NCI-H526 treated with DMSO at 0.1 percent for 48 hours (cell line): ENCODE results near the gene SLC6A11.

Experiments used
- DNase-seq: peaks from one replicate; lab custom pipeline; 2025; lab: John Stamatoyannopoulos, UW

The SLC6A11 gene

DNA sequence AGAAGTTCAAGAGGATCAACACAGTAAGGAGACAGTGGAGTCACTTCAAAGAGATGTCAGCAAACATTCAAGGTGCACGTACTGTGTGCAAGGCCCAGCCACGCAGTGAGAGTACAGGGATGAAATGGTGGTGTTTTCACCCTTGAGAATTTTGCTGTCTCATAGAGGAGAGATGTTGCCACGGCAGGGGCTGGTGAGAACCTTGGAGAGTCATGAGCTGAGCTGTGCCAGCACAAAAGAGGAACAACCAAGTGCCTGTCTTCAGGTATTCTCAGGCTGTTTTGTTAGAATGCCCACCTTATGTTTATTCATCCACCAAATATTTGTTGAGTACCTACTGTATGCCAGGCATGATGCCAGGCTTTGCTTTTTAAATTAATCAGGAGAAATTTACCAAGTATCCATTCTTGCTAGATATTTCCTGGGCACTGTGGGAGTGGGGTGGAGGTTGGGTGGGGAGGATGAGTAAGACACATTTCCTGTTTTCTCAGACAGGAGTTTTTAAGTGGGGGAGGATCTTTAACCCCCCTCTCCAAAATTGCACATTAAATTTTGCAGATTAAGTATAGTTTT is 72.6 kb downstream of the SLC6A11 start:
- no peak for DNase-seq

DNA sequence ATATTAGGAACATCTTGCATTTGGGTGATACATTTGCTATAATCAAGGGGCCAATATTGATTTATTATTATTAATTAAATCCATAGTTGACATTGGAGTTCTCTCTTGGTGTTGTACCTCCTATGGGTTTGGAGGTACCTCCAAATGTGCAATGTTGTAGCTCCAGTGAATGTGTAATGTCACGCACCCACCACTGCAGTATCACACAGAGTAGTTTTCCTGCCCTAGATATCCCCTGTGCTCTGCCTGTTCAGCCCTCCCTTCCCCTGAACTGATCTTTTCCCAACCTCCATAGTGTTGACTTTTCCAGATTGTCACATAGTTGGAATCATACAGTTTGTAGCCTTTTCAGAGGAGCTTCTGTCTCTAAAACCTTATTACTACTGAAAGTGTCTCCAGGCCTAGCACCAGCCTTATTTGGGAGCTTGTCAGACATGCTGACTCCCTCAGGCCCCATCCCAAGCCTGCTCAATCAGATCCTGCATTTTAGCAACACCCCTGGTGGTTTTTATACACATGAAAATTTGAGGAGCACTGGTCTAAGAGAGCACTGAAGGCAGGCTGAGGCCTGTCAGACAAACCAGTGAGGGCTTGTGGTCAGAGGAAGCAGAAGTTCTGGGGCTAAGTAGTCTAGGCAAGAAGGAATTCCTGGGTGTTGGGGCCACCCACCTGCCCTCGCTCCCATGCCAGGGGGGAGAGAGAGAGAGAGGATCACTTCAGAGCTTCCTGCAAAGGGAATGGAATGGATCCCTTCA is 73.4 kb downstream of the SLC6A11 start:
- DNase-seq: no peak

DNA sequence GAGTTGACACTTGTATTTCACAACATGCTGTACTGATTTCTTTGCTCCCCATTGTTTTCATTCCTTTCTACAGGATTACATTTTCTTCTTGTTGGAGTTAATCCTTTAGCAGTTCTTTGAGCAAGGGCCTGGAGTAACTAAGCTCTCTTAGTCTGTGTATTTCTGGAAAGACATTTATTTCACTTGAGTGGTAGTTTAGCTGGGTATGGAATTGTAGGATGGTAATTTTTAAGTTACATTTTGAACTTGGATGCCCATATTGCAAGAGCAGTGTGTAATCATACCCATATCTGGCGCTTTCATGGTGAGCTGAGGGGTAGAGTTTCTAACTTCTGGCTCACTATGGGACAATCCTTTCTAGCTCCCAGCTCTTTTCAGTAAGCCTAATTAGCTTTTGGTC is 74.6 kb downstream of the SLC6A11 start:
- no peak for DNase-seq

DNA sequence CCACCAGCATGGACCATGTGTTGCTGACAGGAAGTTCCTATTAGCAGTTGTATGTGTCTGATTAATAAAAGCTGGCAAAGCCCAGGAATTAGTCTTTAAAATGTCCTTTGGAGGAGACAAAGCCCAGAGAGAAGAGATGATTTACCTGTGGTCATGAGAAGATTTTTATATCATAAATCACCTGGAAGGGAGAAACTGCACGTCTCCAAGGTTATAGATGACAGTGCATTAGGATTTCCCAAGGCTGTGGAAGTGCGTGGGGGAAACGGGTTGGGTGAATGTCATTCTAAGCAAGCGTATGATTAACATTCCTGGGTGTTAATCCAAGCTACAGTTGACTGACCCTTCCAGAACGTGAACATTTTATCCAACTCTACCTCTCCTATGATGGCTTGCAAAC is 76.6 kb downstream of the SLC6A11 start:
- no peak for DNase-seq

DNA sequence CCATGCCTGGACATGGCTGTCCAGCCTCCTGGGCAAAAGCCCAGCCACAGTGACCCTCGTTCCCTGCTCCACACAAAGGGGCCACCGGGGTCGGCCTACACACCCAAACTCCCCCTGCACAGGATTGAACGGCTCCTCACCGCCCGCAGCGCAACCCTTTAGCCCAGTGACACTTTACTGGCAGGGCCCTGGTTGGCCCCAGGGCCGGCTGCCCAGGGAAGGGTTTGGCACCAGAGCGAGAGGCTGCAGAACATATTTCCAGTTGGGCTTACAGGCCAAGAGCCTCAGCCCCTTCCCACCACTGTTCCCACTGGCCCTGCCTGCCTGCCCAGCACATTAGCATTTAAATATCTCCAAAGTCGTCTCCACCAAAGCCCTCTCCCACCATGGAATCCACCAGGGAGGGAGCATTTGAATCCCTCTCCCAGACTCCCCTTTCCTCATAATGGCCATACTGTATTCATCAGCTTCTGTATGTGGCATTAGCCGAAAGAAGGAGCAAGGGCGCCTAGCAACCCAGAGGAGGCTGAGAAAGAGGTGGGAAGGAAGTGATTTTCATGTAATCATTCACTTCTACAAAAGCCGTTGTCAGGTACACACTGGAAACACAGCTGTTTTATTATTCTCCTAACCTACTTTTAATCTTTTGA is 85.4 kb downstream of the SLC6A11 start:
- DNase-seq: no peak

DNA sequence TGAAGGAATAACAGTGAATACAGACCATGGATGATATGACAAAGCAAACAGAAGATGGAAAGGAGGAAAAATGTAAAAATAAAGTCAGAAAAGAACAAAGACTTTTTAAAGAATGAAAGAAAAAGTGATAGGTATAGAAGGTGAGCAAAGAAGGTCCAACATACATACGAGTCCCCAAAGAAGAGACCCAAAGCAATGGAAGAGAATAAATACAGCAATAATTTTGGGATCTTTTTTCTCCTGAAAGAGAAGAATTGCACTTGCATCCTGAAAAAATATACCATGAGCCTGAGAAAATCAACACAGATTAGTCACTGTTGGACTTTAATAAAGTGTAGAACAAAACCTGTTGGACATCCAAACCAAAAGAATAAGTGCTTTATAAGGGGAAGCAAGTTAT is 91.2 kb downstream of the SLC6A11 start:
- no peak for DNase-seq

DNA sequence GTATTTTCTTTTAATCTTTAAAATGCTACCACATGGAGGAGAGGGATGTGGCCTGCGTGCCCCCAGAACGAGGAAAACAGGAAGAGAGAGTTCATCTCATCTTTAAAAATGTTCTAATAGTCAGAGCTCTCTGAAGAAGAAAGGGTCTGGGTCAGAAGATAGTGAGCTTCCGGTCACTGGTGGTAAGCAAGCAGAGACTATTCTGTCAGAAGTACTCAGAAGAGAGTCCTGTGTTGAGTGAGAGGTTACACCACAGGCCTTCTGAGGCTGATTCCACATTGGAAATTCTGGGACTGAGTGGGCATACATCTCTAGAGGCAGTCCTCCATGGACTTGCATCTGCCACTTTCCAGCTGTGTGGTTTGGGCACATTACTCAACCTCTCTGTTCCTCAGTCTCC is 94.3 kb downstream of the SLC6A11 start:
- DNase-seq: no peak

DNA sequence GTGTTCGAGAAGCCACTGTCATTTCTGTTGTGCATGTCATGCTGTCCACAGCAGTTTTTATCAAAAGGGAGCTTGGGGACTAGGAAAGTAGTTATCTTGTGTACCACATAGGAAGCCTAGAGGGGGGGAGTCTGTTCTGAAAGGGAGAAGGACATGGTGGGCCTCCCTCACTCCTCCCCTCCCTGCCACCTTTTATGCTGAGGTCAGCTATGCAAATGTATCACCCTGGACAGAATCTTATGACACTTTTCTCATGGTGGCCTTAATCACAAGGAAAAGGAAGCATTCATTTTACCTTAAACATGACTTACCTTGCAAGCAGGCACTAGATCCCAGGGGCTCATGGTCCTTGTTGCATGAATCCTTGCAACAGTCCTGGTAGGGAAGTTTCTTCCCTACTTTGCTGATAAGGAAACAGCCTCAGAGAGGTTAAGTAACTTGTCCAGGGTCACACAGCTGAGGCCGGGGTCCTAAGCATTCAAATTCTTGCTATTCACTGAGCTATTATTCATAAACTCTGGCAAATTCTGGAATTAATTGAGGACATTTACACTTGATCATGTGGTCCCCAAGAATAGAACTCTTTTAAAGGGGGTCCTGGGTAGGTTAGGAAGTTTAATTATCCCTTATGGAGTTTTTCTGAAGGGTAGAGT is 95.4 kb downstream of the SLC6A11 start:
- DNase-seq: no peak

DNA sequence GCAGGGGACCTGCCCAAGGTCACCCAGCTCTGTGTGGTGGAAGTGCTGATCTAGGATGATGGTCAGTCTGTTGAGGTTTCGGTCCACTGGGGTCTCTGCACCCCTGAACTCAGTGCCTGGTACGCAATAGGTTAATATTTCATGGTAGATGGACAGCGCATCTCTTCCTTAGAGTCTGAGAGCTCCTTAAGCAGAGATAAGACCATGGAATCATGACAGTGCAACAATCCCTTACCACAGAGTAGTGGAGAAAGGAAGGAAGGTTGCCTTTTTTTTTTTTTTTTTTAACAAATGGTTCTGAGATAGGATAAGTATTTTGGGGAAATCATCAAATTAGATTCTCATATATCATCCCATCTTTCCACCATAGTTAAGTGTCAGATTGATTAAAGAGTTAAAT is 96.8 kb downstream of the SLC6A11 start:
- no peak for DNase-seq

DNA sequence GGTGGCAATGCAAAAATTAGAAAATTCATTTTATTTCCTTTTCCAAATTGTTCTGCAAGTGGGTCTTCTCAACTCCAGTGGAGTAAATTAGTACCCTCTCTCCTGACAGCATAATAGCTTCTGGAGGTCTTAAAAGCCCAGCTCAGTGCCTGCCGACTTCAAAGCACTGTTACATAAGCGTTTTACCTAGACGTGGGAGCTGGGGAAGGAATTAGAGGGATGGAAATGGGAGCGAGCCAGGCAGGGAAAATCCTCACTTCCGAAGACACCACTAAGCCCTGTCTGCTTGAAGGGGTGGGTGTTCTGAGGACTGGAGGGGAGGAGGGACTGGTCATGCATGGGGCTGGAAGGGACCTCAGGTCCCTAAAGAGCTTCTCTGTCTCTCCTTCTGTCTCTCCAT is 99.3 kb downstream of the SLC6A11 start:
- no peak for DNase-seq

DNA sequence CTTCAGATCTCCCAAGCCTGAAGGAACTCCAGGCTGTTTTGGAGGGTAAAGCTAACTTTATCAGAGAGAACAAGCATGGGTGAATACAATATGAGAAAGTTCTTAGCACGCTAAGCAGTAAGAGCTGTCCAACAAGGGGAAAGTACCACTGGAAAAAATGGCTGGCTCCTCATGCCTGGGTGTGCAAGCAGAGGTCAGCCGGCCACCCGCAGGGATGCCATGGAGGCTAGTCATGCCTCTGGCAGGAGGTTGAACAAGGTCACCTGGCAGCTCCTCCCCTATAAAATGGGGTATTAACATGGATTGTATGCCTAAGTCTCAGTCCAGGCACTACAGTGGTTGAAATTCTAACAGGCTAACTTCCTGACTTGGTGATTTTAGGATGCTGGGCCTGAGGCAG is 101.1 kb downstream of the SLC6A11 start:
- no peak for DNase-seq

DNA sequence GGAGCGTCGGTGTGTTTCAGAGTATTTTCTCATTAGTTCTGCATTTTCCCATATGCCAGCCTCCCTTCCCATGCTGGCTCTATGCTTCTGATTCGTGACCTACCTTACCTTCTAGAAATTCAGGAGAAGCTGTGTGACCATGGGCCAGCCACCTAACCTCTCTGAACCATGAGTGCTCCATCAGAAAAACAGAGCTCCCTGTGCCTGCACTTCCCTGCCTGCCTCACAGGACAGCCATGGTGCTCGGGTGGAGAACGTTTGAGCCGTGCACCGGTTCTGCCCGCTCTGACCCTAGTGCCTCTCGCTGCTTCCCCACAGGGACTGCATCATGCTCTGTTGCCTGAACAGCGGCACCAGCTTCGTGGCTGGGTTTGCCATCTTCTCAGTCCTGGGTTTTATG is 102.0 kb downstream of the SLC6A11 start:
- no peak for DNase-seq

DNA sequence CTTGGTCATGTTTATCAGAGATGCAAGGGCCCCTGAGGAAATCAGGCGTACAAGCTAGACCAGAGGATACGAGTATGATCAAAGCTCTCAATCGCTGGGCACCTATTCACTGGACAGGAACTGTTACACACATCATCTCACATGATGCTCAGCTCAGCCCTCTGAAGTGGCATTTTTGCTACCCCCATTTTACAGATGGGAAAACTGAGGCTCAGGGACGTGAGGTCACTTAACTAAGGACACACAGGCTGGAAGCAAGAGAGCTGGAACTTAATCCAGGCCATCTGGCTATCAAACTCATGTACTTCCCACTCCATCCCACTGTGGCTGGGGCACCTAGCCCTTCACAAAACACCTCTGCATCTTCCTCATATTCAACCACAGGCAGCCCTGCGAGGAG is 103.6 kb downstream of the SLC6A11 start:
- DNase-seq: no peak

DNA sequence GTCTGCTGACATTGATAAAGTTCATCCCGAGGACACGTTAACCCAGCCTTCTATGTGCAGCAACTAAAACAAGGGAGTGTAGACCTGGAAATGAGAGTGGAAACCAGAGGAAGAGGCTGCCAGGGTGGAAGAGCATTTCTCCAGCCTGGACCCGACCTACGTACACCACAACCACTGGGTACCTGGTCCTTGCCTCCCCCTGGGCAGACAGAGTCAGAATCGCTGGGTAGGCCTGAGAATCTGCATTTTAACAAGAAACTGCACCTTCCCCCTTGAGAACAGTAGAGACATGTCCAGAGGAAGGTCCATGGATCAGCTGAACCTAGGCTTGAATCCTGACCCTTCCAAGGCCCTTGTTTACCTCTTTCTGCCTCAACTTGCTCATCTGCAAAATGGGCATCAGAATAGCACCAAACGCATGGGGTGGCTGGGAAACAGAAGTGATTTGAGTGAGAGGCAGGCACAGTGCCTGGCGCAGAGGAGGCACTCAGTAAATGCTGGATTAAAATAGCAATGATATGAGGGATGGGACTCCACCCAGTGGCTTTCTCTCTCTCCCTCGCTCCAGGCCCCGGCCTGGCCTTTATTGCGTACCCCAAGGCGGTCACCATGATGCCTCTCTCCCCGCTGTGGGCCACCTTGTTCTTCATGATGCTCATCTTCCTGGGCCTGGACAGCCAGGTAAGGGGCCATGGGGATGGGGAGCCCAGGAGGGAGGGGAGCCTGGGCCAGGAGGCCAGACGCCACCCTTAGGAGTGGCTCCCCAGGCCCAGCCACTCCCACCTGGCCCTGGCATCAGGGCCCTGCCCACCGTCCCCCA is 109.6 kb downstream of the SLC6A11 start:
- no peak for DNase-seq

DNA sequence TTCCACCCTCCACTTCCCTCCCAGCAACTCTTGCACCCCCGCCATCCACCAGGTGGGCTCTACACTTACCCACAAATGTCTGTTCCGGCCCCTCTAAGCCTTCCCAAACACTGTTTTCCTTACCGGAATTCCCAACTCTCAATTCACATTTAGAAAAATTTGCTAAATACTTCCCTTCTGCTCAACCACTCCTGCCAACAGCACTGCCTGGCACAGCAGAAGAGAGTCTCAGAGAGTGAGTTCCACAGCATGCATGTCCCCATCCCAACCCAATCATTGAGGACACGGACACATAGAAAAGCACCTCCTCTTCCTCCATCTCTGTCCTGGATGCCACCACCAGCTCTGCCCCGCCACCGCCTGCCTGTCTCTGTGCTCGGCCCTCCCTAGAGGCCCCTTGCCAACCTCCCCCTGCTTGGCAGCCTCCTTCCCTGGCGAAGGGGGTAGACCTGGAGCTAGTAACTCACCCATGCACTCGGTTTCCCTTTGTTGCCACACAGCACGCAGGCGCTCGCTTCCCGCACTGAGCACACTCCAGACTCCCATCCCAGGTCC is 110.3 kb downstream of the SLC6A11 start:
- DNase-seq: no peak

DNA sequence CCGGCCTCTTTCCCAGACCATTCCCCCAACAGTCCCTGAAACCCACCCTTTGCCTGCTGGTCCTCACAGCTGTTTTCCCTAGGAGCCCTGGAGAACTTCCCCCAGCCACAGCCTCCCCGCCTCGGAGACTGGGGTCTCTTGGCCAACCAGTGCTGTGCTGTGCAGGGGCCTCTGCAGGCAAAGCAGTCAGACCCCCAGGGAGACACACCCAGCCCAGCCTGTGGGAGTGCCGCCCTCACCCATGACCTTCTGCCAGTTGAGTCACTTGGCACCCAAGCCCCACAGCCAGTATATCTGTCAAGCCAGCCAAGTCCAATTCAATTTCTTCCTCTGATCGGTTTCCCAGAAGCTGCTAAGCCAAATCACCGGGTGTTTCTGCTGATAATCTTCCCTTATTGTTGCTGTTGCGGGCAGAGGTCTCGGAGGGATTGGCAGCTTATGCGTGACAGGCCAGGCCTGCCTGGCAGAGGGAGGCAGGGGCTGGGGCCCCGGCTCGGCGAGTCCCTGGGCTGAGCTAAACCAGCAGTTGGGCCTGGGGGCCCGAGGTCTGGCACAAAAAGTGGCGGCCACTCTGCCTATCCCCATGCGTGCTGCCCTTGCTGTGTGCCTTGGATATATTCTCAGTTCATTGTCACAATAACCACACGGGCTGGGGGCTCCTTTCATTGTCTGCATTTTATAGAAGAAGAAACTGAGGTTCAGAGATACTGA is 110.9 kb downstream of the SLC6A11 start:
- DNase-seq: no peak

DNA sequence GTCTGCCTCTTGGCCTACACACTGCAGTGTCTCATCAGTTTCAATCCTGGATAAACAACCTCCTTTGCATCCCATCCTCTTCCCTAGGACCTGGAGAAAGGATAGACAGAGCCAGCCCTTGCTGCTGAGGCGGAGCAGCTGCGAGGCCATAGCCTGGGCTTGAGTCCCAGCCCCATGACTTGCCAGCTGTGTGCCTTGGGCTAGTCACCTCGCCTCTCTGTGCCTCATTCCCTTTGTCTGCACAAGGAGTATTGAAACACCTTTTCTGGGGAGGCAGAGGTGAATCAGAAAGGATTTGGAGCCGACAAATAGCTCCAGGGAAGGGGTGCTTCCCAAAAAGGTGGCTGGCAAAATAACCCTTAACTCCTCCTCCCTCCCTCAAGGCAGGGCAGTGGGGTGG is 111.5 kb downstream of the SLC6A11 start:
- DNase-seq: no peak

DNA sequence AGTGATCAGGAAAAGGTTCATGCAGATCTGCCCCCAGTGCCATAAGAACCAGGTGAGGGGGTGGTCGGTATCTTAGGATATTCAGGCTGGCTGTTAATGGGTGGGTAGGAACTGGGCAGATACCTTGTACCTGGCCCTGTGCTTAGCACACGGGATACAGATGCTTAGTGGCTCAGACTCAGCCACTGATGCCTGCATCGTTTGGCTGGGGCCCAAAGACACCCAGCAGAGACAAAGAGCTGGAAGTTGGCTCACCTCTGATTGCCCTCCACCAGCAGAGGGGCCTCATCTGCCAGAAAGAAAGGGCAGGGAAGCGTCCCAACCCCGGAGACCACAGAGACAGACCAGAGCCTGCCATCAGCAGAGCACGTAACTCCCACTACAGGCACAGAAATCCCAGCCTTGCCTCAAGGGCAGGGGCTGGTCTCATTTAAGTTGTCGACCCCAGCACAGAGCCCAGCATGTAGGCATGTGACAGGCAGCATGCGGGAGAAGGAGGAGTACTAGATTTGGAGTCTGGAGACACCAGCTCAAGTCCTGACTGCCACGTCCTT is 112.5 kb downstream of the SLC6A11 start:
- no peak for DNase-seq

DNA sequence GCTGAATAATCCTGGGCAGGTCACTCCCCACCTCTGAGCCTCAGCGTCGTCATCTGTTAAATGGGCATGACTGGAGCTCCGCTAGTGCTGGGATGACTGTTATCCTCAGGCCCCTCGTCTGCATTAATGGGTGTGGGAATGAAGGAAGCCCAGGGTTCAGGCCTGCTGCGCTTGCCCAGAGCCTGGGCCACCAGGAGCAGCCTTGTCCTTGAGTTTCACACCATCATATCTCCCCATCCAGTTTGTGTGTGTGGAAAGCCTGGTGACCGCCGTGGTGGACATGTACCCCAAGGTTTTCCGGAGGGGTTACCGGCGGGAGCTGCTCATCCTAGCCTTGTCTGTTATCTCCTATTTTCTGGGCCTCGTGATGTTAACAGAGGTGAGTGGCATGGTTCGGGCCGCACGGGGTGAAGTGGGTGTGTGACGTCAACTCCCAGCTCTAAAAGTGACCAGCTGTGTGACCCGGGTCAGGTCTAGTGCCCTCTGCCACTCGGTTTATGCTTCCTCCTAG is 113.0 kb downstream of the SLC6A11 start:
- no peak for DNase-seq

DNA sequence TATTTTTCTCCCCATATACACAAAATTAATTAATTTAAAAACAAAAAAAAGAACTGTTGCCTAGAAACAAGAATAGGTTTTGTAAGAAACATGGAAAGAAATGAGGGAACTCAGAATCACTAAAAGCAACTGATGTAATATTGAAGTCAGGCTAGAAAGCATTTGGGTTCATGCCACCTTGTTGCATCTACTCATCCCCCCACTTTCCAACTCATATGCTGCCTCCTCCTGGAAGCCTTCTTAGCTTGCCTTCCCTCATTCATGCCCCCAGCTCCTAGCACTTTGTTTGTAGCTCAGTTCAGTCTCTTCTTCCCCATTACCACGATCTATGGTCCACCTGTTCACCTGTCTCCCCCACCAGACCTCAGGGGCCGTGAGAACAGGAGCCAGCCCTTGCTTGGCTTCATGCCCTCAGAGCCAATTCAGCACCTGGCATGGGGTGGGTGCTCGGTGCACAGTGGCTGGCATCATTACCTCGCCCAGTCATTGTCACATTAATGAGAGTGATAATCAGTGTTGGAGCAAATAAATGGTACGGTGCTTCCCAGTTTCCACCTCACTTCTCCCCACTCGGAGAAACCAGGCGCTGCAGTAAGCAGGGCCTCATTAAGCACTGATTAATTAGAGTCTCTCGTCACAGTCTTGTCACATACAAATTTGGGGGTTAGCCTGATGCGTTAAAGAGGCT is 114.1 kb downstream of the SLC6A11 start:
- DNase-seq: no peak
